ENCODE results near the gene AKT3. TPM values are rescaled to one million over a fixed set of nuclear protein-coding genes. Genes with fewer than 3 reads are reported as not detected.

AKT3 gene
- total RNA-seq, 2 donors from 2014 or later: 13.6 to 31.2 TPM

- Histone ChIP-seq H3K36me3 (no peaks in the 10 kb centered on the region), H3K27ac (no peak overlapping the region), H3K4me1 (peaks cover 0 to 12% of the 10 kb centered on the region in 2 donors), H3K9me3 (no peaks in the 10 kb centered on the region), H3K27me3 (no peaks in the 10 kb centered on the region), H3K4me3 (no peak overlapping the region)
- no peak for DNase-seq (ENCODE audit: low spot score)
- TF ChIP-seq CTCF (IDR thresholded peaks at IDR 0.05): no peak
Measured at GRCh38 chr1:243740255-243740999, 109.6 kb downstream of the AKT3 start.

GRCh38 chr1:243739335-243740003, 110.6 kb downstream of the AKT3 start:
- no peaks in the 10 kb centered on the region for H3K36me3 ChIP-seq
- DNase-seq (ENCODE audit: low spot score): no peak
- no peak for TF ChIP-seq CTCF (IDR thresholded peaks at IDR 0.05)
- no peaks in the 10 kb centered on the region for H3K27me3 ChIP-seq
- H3K4me1 ChIP-seq: peaks cover 0 to 12% of the 10 kb centered on the region in 2 donors
- H3K4me3 ChIP-seq: no peak overlapping the region
- peak overlapping the region in 1 of 2 donors; percentile 6 for H3K27ac ChIP-seq
- H3K9me3 ChIP-seq: no peaks in the 10 kb centered on the region

- Histone ChIP-seq H3K4me1 (peaks cover 0 to 12% of the 10 kb centered on the region in 2 donors), H3K27ac (no peak overlapping the region)
Measured at GRCh38 chr1:243738020-243738419, 112.0 kb downstream of the AKT3 start.

GRCh38 chr1:243735457-243735856, 114.6 kb downstream of the AKT3 start:
- Histone ChIP-seq H3K36me3 (no peaks in the 10 kb centered on the region), H3K27ac (no peak overlapping the region), H3K4me1 (peaks cover 0 to 24% of the 10 kb centered on the region in 2 donors), H3K4me3 (no peak overlapping the region), H3K9me3 (no peaks in the 10 kb centered on the region), H3K27me3 (no peaks in the 10 kb centered on the region)
- no peak for TF ChIP-seq CTCF (IDR thresholded peaks at IDR 0.05)
- DNase-seq (ENCODE audit: low spot score): no peak

More at GRCh38 chr1:243738020-243738419, 112.0 kb downstream of the AKT3 start:
- Histone ChIP-seq H3K4me3 (no peak overlapping the region), H3K27me3 (no peaks in the 10 kb centered on the region), H3K9me3 (no peaks in the 10 kb centered on the region), H3K36me3 (no peaks in the 10 kb centered on the region)
- DNase-seq (ENCODE audit: low spot score): no peak
- no peak for TF ChIP-seq CTCF (IDR thresholded peaks at IDR 0.05)

- Histone ChIP-seq H3K4me3 (no peak overlapping the region), H3K27me3 (no peaks in the 10 kb centered on the region), H3K36me3 (no peaks in the 10 kb centered on the region), H3K27ac (no peak overlapping the region), H3K4me1 (peaks cover 0 to 23% of the 10 kb centered on the region in 2 donors), H3K9me3 (no peaks in the 10 kb centered on the region)
- no peak for TF ChIP-seq CTCF (IDR thresholded peaks at IDR 0.05)
- no peak for DNase-seq (ENCODE audit: low spot score)
Measured at GRCh38 chr1:243734308-243734695, 115.7 kb downstream of the AKT3 start.

All from right atrium auricular region (tissue), 2 donors.